Fibroblast of lung (primary cell): Measurements from ENCODE around the gene XXYLT1. TPM values are rescaled to one million over a fixed set of nuclear protein-coding genes. Genes with fewer than 3 reads are reported as not detected.

Experiments
- DNase-seq, 2 donors: peaks; one replicate each; pipeline versions ENCODE4 v3.0.0 to v3.0.0-alpha.2; 2010; ENCODE audit warnings: low read depth in 2 of 2
- H2AFZ ChIP-seq: 2 replicates; pipeline ENCODE4 v1.5.1; 2012; ENCODE audit warnings: low read length, control low read depth, inconsistent platforms
- H3K27ac ChIP-seq: 2 replicates; pipeline ENCODE4 v1.5.1; 2011; ENCODE audit warnings: low read length, control low read depth; ENCODE audit not compliant: insufficient read depth
- H3K27me3 ChIP-seq: 2 replicates; pipeline ENCODE4 v1.5.1; 2011; ENCODE audit warnings: mild to moderate bottlenecking, low read length; ENCODE audit not compliant: control insufficient read depth, insufficient read depth
- H3K36me3 ChIP-seq: 2 replicates; pipeline ENCODE4 v1.5.1; 2011; ENCODE audit warnings: low read length; ENCODE audit not compliant: control insufficient read depth, insufficient read depth
- H3K4me1 ChIP-seq: 2 replicates; pipeline ENCODE4 v1.5.1; 2011; ENCODE audit warnings: low read length; ENCODE audit not compliant: control insufficient read depth, insufficient read depth; ENCODE audit errors: extremely low read depth
- H3K4me2 ChIP-seq: 2 replicates; pipeline ENCODE4 v1.5.1; 2011; ENCODE audit warnings: low read length, control low read depth; ENCODE audit not compliant: insufficient read depth; ENCODE audit errors: extremely low read depth
- H3K4me3 ChIP-seq, 4 experiments: fragments of 200-600 bp in 1 of 4; sonication (generic) in 1 of 4; replicated peaks in 1 of 4; 2 replicates each; pipeline ENCODE4 v1.5.1; 2011 to 2016; ENCODE audit warnings: low read length in 4 of 4, low read depth in 3 of 4, mild to moderate bottlenecking in 3 of 4, control low read depth in 2 of 4, inconsistent platforms in 1 of 4, mixed read lengths in 1 of 4; ENCODE audit not compliant: insufficient read depth in 1 of 4; ENCODE audit errors: control extremely low read depth in 1 of 4
- H3K79me2 ChIP-seq: 2 replicates; pipeline ENCODE4 v1.5.1; 2012; ENCODE audit warnings: mild to moderate bottlenecking, low read length, inconsistent platforms; ENCODE audit not compliant: control insufficient read depth, insufficient read depth
- H3K9ac ChIP-seq: 2 replicates; pipeline ENCODE4 v1.5.1; 2011; ENCODE audit warnings: mild to moderate bottlenecking, low read length, control low read depth; ENCODE audit not compliant: insufficient read depth
- H3K9me3 ChIP-seq: 2 replicates; pipeline ENCODE4 v1.5.1; 2012; ENCODE audit warnings: low read depth, low read length; ENCODE audit not compliant: control insufficient read depth, insufficient read depth
- H4K20me1 ChIP-seq: 2 replicates; pipeline ENCODE4 v1.5.1; 2011; ENCODE audit warnings: low read length; ENCODE audit not compliant: control insufficient read depth, insufficient read depth; ENCODE audit errors: extremely low read depth
- CTCF ChIP-seq, 2 donors: IDR thresholded peaks in 1 of 2; conservative IDR thresholded peaks in 1 of 2; 1 replicate in 1 of 2; 2 replicates in 1 of 2; pipeline ENCODE4 v1.5.1; 2011 to 2012; ENCODE audit warnings: low read length in 2 of 2, control low read depth in 1 of 2, inconsistent platforms in 1 of 2, low read depth in 1 of 2, mild to moderate bottlenecking in 1 of 2
- EZH2 ChIP-seq: IDR thresholded peaks from 2 replicates; pipeline ENCODE4 v1.5.1; 2012; ENCODE audit warnings: low read length, control low read depth, mild to moderate bottlenecking; ENCODE audit errors: missing control alignments
- polyA plus RNA-seq, 2 donors: library from polyadenylated mRNA; depleted of rRNA in 1 of 2; stranded (reverse) in 1 of 2; unstranded in 1 of 2; fragments of >200 nt; gene quantifications; 2 replicates each; pipeline ENCODE4 v1.2.1, GENCODE V29; 2011 to 2012; ENCODE audit warnings: missing spikeins in 1 of 2
- total RNA-seq: library from RNA; depleted of rRNA; stranded (reverse); fragments of >200 nt; gene quantifications from 2 replicates; pipeline ENCODE4 v1.2.1, GENCODE V29; 2014

Gene XXYLT1
- total and polyA plus RNA-seq, 2 donors (not counting 1 experiment from before 2014, with no cell fraction given) = 12.4 to 18.5 TPM

- Histone ChIP-seq H3K4me2 (no peak overlapping the region), H3K9me3 (no peaks in the 10 kb centered on the region), H4K20me1 (no peaks in the 10 kb centered on the region), H3K79me2 (no peaks in the 10 kb centered on the region), H3K36me3 (no peaks in the 10 kb centered on the region), H3K27ac (no peak overlapping the region), H3K4me1 (peaks cover 3% of the 10 kb centered on the region), H3K9ac (no peak overlapping the region), H2AFZ (no peak overlapping the region), H3K4me3 (no peak overlapping the region), H3K27me3 (no peaks in the 10 kb centered on the region)
- TF ChIP-seq EZH2 (no peak), CTCF (conservative IDR thresholded peaks at IDR 0.05 in 1 of 2, IDR thresholded peaks at IDR 0.05 in 1 of 2; ENCODE audit: low read depth in 1 of 2, low read length in 2 of 2) (no peak)
- DNase-seq = no peak
Observed at GRCh38 chr3:195077611-195078540, 193.1 kb downstream of the XXYLT1 start.

- Histone ChIP-seq H4K20me1 (no peaks in the 10 kb centered on the region), H3K79me2 (no peaks in the 10 kb centered on the region), H3K9me3 (no peaks in the 10 kb centered on the region), H3K36me3 (no peaks in the 10 kb centered on the region), H3K9ac (no peak overlapping the region), H3K4me3 (no peak overlapping the region), H3K27me3 (no peaks in the 10 kb centered on the region), H3K27ac (no peak overlapping the region), H3K4me1 (peaks cover 3% of the 10 kb centered on the region), H2AFZ (no peak overlapping the region), H3K4me2 (no peak overlapping the region)
- no peak for TF ChIP-seq EZH2
- no peak for TF ChIP-seq CTCF (conservative IDR thresholded peaks at IDR 0.05 in 1 of 2, IDR thresholded peaks at IDR 0.05 in 1 of 2; ENCODE audit: low read depth in 1 of 2, low read length in 2 of 2)
- DNase-seq = no peak
Observed at GRCh38 chr3:195076981-195077610, 193.9 kb downstream of the XXYLT1 start.
